ENCODE results near the gene WDR6. TPM values are rescaled to one million over a fixed set of nuclear protein-coding genes. Genes with fewer than 3 reads are reported as not detected.

WDR6 gene
- 148 and 151 TPM in 2 replicates for total RNA-seq

GRCh38 chr3:49007068-49007770 is at the start of gene WDR6:
Gene WDR6, plus strand, starts transcription at chr3:49007391. Its CDS starts 41 bp downstream, at chr3:49007432.
- intact Hi-C loops (cut with micrococcal nuclease) = loop anchor here (1.0 to 10.0 kb wide), 14 partner anchors 14 to 930 kb away; partner anchors contain the start of genes APEH, ARIH2, CELSR3 and IMPDH2

GRCh38 chr3:48960841-48961413 is 46.3 kb upstream of the WDR6 start:
- intact Hi-C loops (cut with micrococcal nuclease) = no loop called here

GRCh38 chr3:48962340-48962739 is 44.9 kb upstream of the WDR6 start:
- intact Hi-C loops (cut with micrococcal nuclease) = no loop called here

GRCh38 chr3:48962939-48963338 is 44.3 kb upstream of the WDR6 start:
- intact Hi-C loops (cut with micrococcal nuclease) = no loop called here

GRCh38 chr3:48963591-48963990 is 43.6 kb upstream of the WDR6 start:
- intact Hi-C loops (cut with micrococcal nuclease) = no loop called here

GRCh38 chr3:48966367-48966766 is 40.8 kb upstream of the WDR6 start:
- intact Hi-C loops (cut with micrococcal nuclease) = no loop called here

- intact Hi-C loops (cut with micrococcal nuclease) = no loop called here
These were observed 40.3 kb upstream of the WDR6 start for GRCh38 chr3:48966876-48967361.

GRCh38 chr3:48970586-48970985 is 36.6 kb upstream of the WDR6 start:
- intact Hi-C loops (cut with micrococcal nuclease) = no loop called here

- intact Hi-C loops (cut with micrococcal nuclease) = no loop called here
These were observed 32.9 kb upstream of the WDR6 start for GRCh38 chr3:48974076-48974864.

- intact Hi-C loops (cut with micrococcal nuclease) = no loop called here
These were observed 27.7 kb upstream of the WDR6 start for GRCh38 chr3:48979451-48979850.

GRCh38 chr3:48980295-48980694 is 26.9 kb upstream of the WDR6 start:
- intact Hi-C loops (cut with micrococcal nuclease) = no loop called here

GRCh38 chr3:48982016-48982415 is 25.2 kb upstream of the WDR6 start:
- intact Hi-C loops (cut with micrococcal nuclease) = no loop called here

- intact Hi-C loops (cut with micrococcal nuclease) = no loop called here
These were observed 24.5 kb upstream of the WDR6 start for GRCh38 chr3:48982686-48983085.

- intact Hi-C loops (cut with micrococcal nuclease) = no loop called here
These were observed 24.1 kb upstream of the WDR6 start for GRCh38 chr3:48983096-48983495.

- intact Hi-C loops (cut with micrococcal nuclease) = no loop called here
These were observed 22.5 kb upstream of the WDR6 start for GRCh38 chr3:48984663-48985062.

- intact Hi-C loops (cut with micrococcal nuclease) = no loop called here
These were observed 21.3 kb upstream of the WDR6 start for GRCh38 chr3:48985831-48986376.

- intact Hi-C loops (cut with micrococcal nuclease) = no loop called here
These were observed 17.9 kb upstream of the WDR6 start for GRCh38 chr3:48989126-48989795.

GRCh38 chr3:48989796-48990635 is 17.2 kb upstream of the WDR6 start, which contains the start of gene P4HTM:
Gene P4HTM, plus strand, starts transcription at chr3:48990241. Its CDS starts 16 bp downstream, at chr3:48990257.
- intact Hi-C loops (cut with micrococcal nuclease) = loop anchor here (1.0 kb wide), 2 partner anchors 17 to 31 kb away; partner anchors contain the start of gene WDR6

- intact Hi-C loops (cut with micrococcal nuclease) = loop anchor here (1.0 kb wide), 2 partner anchors 16 to 30 kb away; partner anchors contain the start of gene WDR6
These were observed 16.3 kb upstream of the WDR6 start for GRCh38 chr3:48990636-48991469.

All from T-helper 1 cell treated with Interleukin-12 subunit alpha and Interleukin-12 subunit beta and Interleukin-4 antibody, amounts not matched to agents 30 ng/mL and 1 ng/mL, for 36 hours (primary cell).